Panc1 (cell line): ENCODE results near the gene STOML2. TPM values are rescaled to one million over a fixed set of nuclear protein-coding genes. Genes with fewer than 3 reads are reported as not detected.

Experiments
- ATAC-seq: fragments of 200-7000 bp; cut with Tn5 transposase; 2 replicates; pipeline ENCODE4 v1.9.1; 2020; ENCODE audit warnings: mild to moderate bottlenecking, moderate library complexity
- BruUV-seq: library from RNA; stranded (reverse); fragments of 400-500 nt; replicated peaks from 2 replicates; lab custom pipeline; 2021; lab: Mats Ljungman, UMichigan
- CTCF ChIA-PET: fragments of 300-600 bp; sonication (Branson Sonifier 250); formaldehyde crosslinking; loops from one replicate; lab custom pipeline; 2022; ENCODE audit warnings: antibody characterized with exemption; lab: Charles Lee
- POLR2A ChIA-PET: fragments of 300-600 bp; sonication (Branson Sonifier 250); formaldehyde crosslinking; loops from one replicate; lab custom pipeline; 2022; ENCODE audit warnings: antibody characterized with exemption; lab: Charles Lee
- DNase-seq: peaks from one replicate; pipeline ENCODE4 v3.0.0-alpha.2; 2010; ENCODE audit warnings: low read depth, low spot score
- H3K27ac ChIP-seq: 2 replicates; pipeline ENCODE4 v1.5.1; 2011; ENCODE audit warnings: mild to moderate bottlenecking, low read length, inconsistent platforms
- H3K27me3 ChIP-seq: fragments of 200-500 bp; sonication (Bioruptor generic); 2 replicates; pipeline ENCODE4 v1.6.0; 2014; ENCODE audit warnings: low read length, inconsistent platforms; ENCODE audit not compliant: control insufficient read depth, insufficient read depth
- H3K36me3 ChIP-seq: fragments of 200-500 bp; sonication (Bioruptor generic); 2 replicates; pipeline ENCODE4 v1.5.1; 2014; ENCODE audit warnings: inconsistent platforms, mild to moderate bottlenecking, low read length, moderate library complexity; ENCODE audit not compliant: control insufficient read depth, insufficient read depth
- H3K4me1 ChIP-seq: 2 replicates; pipeline ENCODE4 v1.5.1; 2011; ENCODE audit warnings: inconsistent platforms, mild to moderate bottlenecking, low read length, moderate library complexity; ENCODE audit not compliant: control insufficient read depth, insufficient read depth
- H3K4me3 ChIP-seq, 2 experiments: 2 replicates each; pipeline ENCODE4 v1.5.1; 2011 to 2012; ENCODE audit warnings: low read depth in 2 of 2, low read length in 2 of 2, mild to moderate bottlenecking in 2 of 2, inconsistent platforms in 1 of 2, moderate library complexity in 1 of 2
- H3K9me3 ChIP-seq: fragments of 200-500 bp; sonication (Bioruptor generic); 2 replicates; pipeline ENCODE4 v1.5.1; 2014; ENCODE audit warnings: low read depth, mild to moderate bottlenecking, inconsistent platforms, low read length, moderate library complexity; ENCODE audit not compliant: control insufficient read depth, insufficient read depth
- CTCF ChIP-seq: fragments of 450-650 bp; IDR thresholded peaks from 2 replicates; pipeline ENCODE4 v1.5.1; 2017; ENCODE audit warnings: mild to moderate bottlenecking
- POLR2AphosphoS5 ChIP-seq: IDR thresholded peaks from 2 replicates; pipeline ENCODE4 v1.6.1; 2012; ENCODE audit warnings: mild to moderate bottlenecking, low read depth, low read length, moderate library complexity
- SIN3A ChIP-seq: IDR thresholded peaks from 2 replicates; pipeline ENCODE4 v1.6.1; 2012; ENCODE audit warnings: low read depth, mild to moderate bottlenecking, low read length, moderate library complexity, borderline replicate concordance; ENCODE audit not compliant: insufficient read depth
- TCF7L2 ChIP-seq: IDR thresholded peaks from 2 replicates; pipeline ENCODE4 v1.6.1; 2011; ENCODE audit warnings: mild to moderate bottlenecking, low read depth, low read length, inconsistent platforms
- in situ Hi-C: cut with HindIII; loops from 2 replicates; pipeline ENCODE4 v1.10.0; 2016; ENCODE audit warnings: low sequenced_read_pairs, low pct_unique_long_range_greater_than_20kb
- intact Hi-C: fragments of 100-400 bp; cut with micrococcal nuclease; formaldehyde crosslinking; loops from one replicate; pipeline ENCODE4 v1.10.0; 2022; ENCODE audit not compliant: unreplicated experiment
- total RNA-seq: library from RNA; stranded (reverse); gene quantifications from one replicate; pipeline ENCODE4 v1.2.1, GENCODE V29; 2021; ENCODE audit not compliant: unreplicated experiment
- TF ChIP-seq, protein P1 (sequence below), 2 experiments: IDR thresholded peaks; 2 replicates each; pipeline ENCODE4 v1.6.1; 2011 to 2012; ENCODE audit warnings: low read depth in 2 of 2, control low read depth in 1 of 2, low read length in 1 of 2, mild to moderate bottlenecking in 1 of 2, moderate library complexity in 1 of 2; ENCODE audit not compliant: insufficient read depth in 1 of 2

The STOML2 gene
- total RNA-seq, 1 experiment from 2014 or later = 264 TPM

- DNase-seq = no peak
- Histone ChIP-seq H3K9me3 (no peaks in the 10 kb centered on the region), H3K36me3 (no peaks in the 10 kb centered on the region; the same call in 1 of the 2 replicates), H3K4me1 (peaks cover 14% of the 10 kb centered on the region), H3K27me3 (no peaks in the 10 kb centered on the region), H3K27ac (no peak overlapping the region), H3K4me3 (no peak overlapping the region)
- no peak for TF ChIP-seq CTCF
- TF ChIP-seq, protein P1, sequence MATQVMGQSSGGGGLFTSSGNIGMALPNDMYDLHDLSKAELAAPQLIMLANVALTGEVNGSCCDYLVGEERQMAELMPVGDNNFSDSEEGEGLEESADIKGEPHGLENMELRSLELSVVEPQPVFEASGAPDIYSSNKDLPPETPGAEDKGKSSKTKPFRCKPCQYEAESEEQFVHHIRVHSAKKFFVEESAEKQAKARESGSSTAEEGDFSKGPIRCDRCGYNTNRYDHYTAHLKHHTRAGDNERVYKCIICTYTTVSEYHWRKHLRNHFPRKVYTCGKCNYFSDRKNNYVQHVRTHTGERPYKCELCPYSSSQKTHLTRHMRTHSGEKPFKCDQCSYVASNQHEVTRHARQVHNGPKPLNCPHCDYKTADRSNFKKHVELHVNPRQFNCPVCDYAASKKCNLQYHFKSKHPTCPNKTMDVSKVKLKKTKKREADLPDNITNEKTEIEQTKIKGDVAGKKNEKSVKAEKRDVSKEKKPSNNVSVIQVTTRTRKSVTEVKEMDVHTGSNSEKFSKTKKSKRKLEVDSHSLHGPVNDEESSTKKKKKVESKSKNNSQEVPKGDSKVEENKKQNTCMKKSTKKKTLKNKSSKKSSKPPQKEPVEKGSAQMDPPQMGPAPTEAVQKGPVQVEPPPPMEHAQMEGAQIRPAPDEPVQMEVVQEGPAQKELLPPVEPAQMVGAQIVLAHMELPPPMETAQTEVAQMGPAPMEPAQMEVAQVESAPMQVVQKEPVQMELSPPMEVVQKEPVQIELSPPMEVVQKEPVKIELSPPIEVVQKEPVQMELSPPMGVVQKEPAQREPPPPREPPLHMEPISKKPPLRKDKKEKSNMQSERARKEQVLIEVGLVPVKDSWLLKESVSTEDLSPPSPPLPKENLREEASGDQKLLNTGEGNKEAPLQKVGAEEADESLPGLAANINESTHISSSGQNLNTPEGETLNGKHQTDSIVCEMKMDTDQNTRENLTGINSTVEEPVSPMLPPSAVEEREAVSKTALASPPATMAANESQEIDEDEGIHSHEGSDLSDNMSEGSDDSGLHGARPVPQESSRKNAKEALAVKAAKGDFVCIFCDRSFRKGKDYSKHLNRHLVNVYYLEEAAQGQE (IDR thresholded peaks at IDR 0.05; ENCODE audit: insufficient read depth in 1 of 2, low read depth in 2 of 2, low read length in 1 of 2) = no peak
- CTCF ChIA-PET = no interaction called here
- POLR2A ChIA-PET = no interaction called here
- BruUV-seq = no TSS peak
- intact Hi-C loops = no loop called here
- in situ Hi-C loops = no loop called here
- ATAC-seq = no peak
Observed at GRCh38 chr9:35075358-35075757, 27.6 kb downstream of the STOML2 start.

GRCh38 chr9:35074791-35075190, 28.1 kb downstream of the STOML2 start:
- CTCF ChIA-PET = no interaction called here
- intact Hi-C loops = no loop called here

More at GRCh38 chr9:35074791-35075190, 28.1 kb downstream of the STOML2 start:
- Histone ChIP-seq H3K27me3 (no peaks in the 10 kb centered on the region), H3K36me3 (no peaks in the 10 kb centered on the region; the same call in none of the 2 replicates), H3K27ac (no peak overlapping the region), H3K4me3 (no peak overlapping the region), H3K9me3 (no peaks in the 10 kb centered on the region), H3K4me1 (peaks cover 19% of the 10 kb centered on the region)
- no peak for ATAC-seq
- no TSS peak for BruUV-seq
- DNase-seq = no peak
- in situ Hi-C loops = no loop called here
- POLR2A ChIA-PET = no interaction called here
- no peak for TF ChIP-seq POLR2AphosphoS5
- TF ChIP-seq CTCF = no peak
- no peak for TF ChIP-seq TCF7L2
- TF ChIP-seq SIN3A = no peak
- TF ChIP-seq, protein P1 (IDR thresholded peaks at IDR 0.05; ENCODE audit: insufficient read depth in 1 of 2, low read depth in 2 of 2, low read length in 1 of 2) = no peak
